HG03575 (cell line): Measurements from ENCODE around the gene CGB3.
"Not testable (repeated sequence)": the region's sequence is repeated elsewhere in the genome, so short reads cannot be mapped to it uniquely, and the experiment has no call there.

Source experiments
- ATAC-seq: cut with Tn5 transposase; IDR thresholded peaks from one replicate; pipeline ENCODE4 v1.9.1; 2021; ENCODE audit not compliant: unreplicated experiment, insufficient number of reproducible peaks, low FRiP score; ENCODE audit errors: extremely low read depth

The CGB3 gene

DNA sequence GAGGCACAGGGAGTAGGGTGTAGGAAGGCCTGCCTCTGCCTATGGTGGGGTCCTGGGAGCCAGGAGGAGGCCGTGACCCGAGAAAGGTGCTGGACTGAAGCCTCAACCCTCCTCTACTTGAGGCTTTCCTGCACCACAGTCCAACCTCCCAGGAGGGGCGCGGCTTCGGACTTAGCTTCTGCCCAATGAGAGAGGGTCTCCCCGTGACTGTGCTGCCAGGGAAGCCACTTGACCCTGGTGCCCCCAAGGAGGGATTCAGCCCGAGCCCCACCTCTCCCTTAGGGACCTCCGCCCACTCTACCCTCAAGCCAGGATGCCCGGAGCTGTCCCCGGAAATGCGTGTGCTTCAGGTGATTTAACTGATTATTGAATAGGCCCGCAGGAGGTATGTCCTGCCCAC lies 24.9 kb upstream of the CGB3 start, which contains the start of gene CGB8:
Gene CGB8 (minus strand): TSS at position 101 of the 400 bp plus-strand sequence. CDS start 372 bp downstream, outside the sequence.
- not testable (repeated sequence) for ATAC-seq

DNA sequence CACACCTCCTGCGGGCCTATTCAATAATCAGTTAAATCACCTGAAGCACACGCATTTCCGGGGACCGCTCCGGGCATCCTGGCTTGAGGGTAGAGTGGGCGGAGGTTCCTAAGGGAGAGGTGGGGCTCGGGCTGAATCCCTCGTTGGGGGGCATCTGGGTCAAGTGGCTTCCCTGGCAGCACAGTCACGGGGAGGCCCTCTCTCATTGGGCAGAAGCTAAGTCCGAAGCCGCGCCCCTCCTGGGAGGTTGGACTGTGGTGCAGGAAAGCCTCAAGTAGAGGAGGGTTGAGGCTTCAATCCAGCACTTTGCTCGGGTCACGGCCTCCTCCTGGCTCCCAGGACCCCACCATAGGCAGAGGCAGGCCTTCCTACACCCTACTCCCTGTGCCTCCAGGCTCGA lies 19.4 kb upstream of the CGB3 start, which contains the start of gene CGB5:
Gene CGB5 (plus strand): TSS at position 301 of the 400 bp plus-strand sequence. CDS start 362 bp downstream, outside the sequence.
- ATAC-seq = not testable (repeated sequence)

DNA sequence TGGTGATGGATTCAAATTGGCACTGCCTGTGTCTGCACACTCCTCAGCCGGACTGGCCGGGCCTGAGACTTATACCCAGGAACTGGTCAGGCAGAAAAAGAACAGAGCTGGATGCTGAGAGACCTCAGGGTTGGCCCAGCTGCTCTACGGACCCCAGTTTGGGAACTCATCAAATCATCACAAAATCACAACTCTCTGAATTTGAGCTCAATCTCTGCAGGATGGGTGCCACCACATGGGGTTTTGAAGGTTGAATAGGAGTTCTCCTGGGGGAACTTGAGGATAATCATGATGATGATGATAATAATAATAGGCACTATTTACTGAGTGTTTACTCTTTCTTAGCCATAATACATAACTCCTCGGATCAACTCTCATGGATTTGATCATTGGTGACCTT lies 18.5 kb upstream of the CGB3 start:
- ATAC-seq = not testable (repeated sequence)

DNA sequence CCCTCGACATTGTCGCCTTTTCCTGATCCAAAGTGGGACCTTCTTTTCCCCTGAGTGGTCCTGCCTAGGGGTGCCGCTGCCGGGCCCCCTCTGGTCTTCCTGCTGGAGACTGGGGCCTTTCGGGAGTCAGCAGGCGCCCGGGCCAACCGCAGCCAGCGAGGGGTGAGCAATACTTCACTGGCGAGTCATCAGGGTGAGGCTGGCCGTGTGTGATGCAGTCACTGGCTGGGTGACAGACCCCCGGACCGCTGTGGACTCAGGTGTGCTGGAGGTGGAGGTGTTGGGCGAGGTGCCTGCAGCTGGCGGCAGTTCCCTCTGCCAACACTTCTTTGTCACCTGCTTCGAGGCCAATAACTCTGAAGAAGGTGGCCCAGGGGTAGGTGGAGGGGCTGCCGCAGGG lies 18.0 kb upstream of the CGB3 start:
- ATAC-seq = no peak

DNA sequence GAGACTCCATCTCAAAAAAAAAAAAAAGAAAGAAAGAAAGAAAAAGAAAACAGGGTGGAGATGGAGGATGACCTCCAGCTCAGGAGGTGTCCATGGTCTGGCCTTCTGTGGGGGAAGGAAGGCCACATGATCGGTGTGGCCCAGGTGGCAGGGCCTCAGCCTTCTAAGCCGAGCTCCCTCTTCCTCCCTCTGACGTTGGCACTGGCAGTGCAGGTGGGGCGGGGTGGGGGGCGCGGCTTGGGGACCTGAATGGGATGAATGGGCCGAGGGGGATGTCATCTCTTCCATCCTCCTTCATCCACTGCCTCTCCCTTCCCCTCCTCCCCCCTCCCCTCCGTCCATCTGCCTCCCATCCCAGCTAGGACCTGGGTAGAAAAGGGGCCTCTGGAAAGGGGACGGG lies 15.6 kb upstream of the CGB3 start:
- not testable (repeated sequence) for ATAC-seq

DNA sequence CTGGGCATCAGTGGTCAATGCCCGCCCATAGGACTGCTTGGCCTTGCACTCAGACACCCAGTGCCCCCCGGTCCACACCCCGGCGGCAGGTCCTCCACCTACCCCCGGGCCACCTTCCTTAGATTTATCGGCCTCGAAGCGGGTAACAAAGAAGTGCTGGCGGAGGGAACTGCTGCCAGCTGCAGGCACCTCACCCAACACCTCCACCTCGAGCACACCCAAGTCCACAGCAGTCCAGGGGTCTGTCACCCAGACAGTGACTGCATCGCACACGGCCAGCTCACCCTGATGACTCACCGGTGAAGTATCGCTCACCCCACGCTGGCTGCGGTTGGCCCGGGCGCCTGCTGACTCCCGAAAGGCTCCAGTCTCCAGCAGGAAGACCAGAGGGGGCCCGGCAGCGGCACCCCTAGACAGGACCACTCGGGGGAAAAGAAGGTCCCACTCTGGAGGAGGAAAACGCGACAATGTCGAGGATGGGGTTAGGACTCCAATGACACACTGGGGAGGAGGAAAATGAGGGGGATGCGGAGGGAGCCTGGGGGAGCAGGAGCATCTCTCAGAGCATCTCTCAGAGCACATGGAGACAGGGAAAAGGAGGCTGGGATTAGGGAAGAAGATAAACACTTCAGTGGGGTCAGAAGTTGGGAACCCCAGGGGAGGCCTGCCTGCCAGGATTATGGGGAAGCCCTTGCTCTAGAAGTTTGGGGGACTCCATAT lies 14.6 kb upstream of the CGB3 start:
- not testable (repeated sequence) for ATAC-seq

DNA sequence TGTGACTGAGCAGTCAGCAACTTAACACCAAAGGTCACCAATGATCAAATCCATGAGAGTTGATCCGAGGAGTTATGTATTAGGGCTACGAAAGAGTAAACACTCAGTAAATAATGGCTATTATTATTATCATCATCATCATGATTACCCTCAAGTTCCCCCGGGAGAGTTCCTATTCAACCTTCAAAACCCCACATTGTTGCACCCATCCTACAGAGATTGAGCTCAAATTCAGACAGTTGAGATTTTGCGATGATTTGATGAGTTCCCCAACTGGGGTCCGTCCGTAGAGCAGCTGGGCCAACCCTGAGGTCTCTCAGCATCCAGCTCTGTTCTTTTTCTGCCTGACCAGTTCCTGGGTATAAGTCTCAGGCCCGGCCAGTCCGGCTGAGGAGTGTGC lies 14.0 kb upstream of the CGB3 start:
- ATAC-seq = not testable (repeated sequence)

DNA sequence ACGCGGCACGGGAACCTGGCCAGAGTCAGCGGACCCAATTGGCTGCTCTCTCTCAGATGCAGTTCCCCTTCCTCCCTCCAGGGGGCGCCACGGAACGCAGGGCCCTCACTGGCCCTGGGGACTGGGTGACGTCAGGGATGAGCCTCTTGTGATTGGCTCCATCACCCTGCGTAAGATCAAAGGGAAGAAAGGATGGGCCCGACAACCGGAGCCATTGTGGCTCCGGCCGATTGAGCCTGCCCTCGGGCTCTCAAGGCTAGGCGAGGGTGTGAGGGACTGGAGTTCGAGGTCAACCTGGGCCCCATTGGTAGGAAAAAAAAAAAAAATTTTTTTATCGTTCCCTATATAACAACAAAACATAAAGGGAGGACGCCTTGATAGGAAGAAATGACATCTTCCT lies 12.7 kb upstream of the CGB3 start, which contains the start of gene CGB1:
Gene CGB1 (minus strand): TSS at position 81 of the 400 bp plus-strand sequence. CDS start 184 bp downstream, outside the sequence.
- not testable (repeated sequence) for ATAC-seq

DNA sequence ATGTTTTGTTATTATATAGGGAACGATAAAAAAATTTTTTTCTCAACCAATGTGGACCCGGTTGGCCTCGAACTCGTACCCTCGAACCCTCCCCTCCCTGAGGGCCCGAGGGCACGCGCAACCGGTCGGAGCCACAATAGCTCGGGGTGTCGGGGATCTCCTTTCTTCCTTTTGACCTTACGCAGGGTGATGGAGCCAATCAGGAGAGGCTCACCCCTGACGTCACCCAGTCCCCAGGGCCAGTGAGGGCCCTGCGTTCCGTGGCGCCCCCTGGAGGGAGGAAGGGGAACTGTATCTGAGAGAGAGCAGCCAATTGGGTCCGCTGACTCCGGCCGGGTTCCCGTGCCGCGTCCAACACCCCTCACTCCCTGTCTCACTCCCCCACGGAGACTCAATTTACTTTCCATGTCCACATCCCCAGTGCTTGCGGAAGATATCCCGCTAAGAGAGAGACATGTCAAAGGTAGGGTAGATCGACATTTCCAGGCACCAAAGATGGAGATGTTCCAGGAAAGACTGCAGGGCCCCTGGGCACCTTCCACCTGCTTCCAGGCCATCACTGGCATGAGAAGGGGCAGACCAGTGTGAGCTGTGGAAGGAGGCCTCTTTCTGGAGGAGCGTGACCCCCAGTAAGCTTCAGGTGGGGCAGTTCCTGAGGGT lies 7.6 kb upstream of the CGB3 start, which contains the start of gene CGB2:
Gene CGB2 (plus strand): TSS at position 249 of the 660 bp plus-strand sequence. CDS start 206 bp downstream, at position 455.
- ATAC-seq = not testable (repeated sequence)

DNA sequence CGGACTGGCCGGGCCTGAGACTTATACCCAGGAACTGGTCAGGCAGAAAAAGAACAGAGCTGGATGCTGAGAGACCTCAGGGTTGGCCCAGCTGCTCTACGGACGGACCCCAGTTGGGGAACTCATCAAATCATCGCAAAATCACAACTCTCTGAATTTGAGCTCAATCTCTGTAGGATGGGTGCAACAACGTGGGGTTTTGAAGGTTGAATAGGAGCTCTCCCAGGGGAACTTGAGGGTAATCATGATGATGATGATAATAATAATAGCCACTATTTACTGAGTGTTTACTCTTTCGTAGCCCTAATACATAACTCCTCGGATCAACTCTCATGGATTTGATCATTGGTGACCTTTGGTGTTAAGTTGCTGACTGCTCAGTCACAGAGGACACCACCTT lies 6.2 kb upstream of the CGB3 start:
- not testable (repeated sequence) for ATAC-seq

DNA sequence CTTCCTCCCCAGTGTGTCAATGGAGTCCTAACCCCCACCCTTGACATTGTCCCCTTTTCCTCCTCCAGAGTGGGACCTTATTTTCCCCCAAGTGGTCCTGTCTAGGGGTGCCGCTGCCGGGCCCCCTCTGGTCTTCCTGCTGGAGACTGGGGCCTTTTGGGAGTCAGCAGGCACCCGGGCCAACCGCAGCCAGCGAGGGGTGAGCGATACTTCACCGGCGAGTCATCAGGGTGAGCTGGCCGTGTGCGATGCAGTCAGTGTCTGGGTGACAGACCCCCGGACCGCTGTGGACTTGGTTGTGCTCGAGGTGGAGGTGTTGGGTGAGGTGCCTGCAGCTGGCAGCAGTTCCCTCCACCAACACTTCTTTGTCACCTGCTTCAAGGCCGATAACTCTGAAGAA lies 5.6 kb upstream of the CGB3 start:
- not testable (repeated sequence) for ATAC-seq

DNA sequence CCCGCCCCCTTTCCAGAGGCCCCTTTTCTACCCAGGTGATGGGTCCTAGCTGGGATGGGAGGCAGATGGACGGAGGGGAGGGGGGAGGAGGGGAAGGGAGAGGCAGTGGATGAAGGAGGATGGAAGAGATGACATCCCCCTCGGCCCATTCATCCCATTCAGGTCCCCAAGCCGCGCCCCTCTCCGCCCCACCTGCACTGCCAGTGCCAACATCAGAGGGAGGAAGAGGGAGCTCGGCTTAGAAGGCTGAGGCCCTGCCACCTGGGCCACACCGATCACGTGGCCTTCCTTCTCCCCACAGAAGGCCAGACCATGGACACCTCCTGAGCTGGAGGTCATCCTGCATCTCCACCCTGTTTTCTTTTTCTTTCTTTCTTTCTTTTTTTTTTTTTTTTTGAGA lies 4.6 kb upstream of the CGB3 start:
- ATAC-seq = not testable (repeated sequence)

DNA sequence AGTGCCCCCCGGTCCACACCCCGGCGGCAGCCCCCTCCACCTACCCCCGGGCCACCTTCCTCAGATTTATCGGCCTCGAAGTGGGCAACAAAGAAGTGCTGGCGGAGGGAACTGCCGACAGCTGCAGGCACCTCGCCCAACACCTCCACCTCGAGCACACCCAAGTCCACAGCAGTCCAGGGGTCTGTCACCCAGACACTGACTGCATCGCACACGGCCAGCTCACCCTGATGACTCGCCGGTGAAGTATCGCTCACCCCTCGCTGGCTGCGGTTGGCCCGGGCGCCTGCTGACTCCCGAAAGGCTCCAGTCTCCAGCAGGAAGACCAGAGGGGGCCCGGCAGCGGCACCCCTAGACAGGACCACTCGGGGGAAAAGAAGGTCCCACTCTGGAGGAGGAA lies 1.5 kb upstream of the CGB3 start:
- not testable (repeated sequence) for ATAC-seq

DNA sequence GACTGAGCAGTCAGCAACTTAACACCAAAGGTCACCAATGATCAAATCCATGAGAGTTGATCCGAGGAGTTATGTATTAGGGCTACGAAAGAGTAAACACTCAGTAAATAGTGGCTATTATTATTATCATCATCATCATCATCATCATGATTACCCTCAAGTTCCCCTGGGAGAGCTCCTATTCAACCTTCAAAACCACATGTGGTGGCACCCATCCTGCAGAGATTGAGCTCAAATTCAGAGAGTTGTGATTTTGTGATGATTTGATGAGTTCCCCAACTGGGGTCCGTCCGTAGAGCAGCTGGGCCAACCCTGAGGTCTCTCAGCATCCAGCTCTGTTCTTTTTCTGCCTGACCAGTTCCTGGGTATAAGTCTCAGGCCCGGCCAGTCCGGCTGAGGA lies 955 bp upstream of the CGB3 start:
- not testable (repeated sequence) for ATAC-seq

DNA sequence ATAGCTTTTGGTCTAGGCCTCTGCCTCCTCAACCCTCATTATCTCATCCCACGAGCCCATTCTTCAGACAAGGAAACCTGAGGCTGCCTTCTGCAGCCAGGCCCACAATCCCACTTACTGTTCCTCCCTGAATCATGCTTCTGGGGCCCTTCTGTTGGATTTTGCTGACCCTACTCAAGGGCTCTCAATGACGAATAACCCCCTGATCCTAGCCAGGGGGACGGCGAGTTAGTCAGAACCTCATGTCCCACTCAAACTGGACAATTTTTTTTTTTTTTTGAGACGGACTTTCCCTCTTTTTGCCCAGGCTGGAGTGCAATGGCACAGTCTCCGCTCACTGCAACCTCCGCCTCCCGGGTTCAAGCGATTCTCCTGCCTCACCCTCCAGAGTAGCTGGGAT lies 2.0 kb downstream of the CGB3 start:
- ATAC-seq = no peak

DNA sequence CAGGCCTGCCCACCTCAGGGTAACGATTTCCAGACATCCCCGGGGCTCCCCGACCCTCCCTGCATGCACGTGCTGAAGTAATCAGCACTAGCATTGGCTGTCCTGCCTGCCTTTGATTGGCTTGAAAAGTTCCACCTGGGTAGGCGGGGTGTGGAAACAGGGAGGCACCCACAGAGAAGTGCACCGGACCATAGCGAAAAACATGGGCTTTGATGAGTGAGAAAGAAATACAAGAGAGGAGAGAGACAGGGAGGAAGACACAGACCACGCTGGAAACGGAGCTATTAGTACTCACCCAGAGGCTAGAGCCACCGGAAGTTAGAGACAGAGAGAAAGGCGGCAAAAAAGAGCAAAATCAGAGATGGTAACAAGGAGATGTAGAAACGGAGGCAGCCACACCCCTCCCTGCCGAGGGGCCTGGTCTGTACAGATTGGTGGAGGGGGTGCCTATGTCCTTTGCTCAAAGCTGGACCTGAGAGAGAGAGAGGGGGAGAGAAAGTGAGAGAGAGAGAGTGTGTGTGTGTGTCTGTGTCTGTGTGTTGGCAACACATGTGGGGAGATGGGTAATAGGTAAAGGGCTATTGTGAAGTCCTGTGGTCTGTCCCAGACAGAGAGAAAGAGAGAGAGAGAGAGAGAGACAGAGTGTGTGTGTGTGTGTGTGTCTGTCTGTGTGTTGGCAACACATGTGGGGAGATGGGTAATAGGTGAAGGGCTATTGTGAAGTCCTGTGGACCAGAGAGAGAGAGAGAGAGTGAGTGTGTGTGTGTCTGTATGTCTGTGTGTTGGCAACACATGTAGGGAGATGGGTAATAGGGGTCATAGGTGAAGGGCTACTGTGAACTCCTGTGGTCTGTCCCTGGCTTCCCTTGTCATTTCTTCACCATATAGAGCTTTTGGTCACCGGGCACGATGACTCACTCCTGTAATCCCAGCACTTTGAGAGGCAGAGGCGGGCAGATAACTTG lies 2.9 kb downstream of the CGB3 start:
- no peak for ATAC-seq

DNA sequence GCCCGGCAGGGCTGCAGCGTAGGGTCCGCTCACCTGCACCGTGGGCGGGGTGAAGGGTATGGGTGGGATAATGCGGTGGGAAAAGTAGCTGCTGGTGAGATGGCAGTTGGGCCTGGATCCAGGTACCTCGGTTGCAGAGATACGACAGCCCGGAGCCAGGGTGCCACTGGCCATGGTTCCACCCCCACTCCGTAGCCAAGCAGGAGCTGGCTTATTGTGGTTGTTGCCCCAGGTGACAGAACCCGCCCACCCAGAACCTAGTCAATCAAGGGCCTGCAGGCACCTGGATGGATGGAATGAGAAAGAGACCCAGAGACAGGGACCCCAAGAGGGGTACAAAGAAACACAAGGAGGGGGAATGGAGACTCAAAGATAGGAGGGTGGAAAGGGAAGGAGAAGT lies 3.8 kb downstream of the CGB3 start:
- no peak for ATAC-seq

DNA sequence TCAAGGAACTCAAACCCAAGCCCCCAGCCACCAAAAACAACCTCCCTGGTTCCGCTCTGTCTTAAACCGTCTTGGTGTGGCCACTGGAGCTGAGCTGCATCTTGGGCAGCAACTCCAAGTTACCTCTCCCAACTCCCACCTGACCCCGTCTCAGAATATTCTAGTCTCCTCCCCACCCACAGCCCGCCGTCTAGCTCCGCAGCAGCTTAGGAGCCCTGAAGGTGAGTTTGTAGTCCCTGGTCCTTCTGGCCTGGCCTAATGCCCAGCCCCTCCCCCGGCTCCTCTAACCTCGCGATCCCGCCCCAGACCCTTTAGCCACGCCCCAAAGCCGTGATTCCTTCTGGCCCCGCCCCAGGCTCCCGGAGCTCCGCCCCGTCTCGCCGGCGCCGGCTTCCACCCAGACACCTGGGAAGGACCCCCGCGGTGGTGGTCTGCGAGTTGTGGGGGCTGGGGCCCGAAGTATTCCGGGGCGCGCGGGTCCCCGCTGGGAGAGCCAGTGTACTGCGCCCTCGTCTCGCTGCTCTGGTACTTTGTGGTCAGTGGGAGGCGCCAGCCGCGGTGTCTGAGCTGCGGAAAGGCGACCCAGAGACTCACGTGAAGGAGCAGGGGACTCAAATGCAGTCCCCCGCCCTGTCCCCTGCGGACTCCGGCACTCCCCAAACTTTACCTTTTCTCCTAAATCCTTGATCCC lies 4.7 kb downstream of the CGB3 start:
- no peak for ATAC-seq
